CD14-positive monocyte (primary cell): ENCODE data around the gene TBL3. TPM values are rescaled to one million over a fixed set of nuclear protein-coding genes. Genes with fewer than 3 reads are reported as not detected.

ENCODE experiments used
- DNase-seq, 3 donors: peaks; one replicate each; pipeline ENCODE4 v3.0.0-alpha.2; 2011 to 2022
- H2AFZ ChIP-seq: 2 replicates; pipeline ENCODE4 v1.6.0; 2012; ENCODE audit warnings: mild to moderate bottlenecking, low read depth, low read length, inconsistent platforms; ENCODE audit not compliant: insufficient read depth, poor library complexity, severe bottlenecking
- H3K27ac ChIP-seq, 2 donors: 1 replicate in 1 of 2; 2 replicates in 1 of 2; pipeline ENCODE4 v1.5.1; 2012 to 2013; ENCODE audit warnings: low read length in 2 of 2, control low read depth in 1 of 2, inconsistent platforms in 1 of 2, low read depth in 1 of 2, mild to moderate bottlenecking in 1 of 2
- H3K27me3 ChIP-seq, 2 donors: one replicate each; pipeline versions ENCODE4 v1.6.0 to v1.6.1; 2011 to 2013; ENCODE audit warnings: low read length in 2 of 2; ENCODE audit not compliant: control insufficient read depth in 2 of 2, insufficient read depth in 2 of 2
- H3K36me3 ChIP-seq, 2 donors: replicated peaks in 1 of 2; 1 replicate in 1 of 2; 2 replicates in 1 of 2; pipeline versions ENCODE4 v1.5.1 to v1.6.1; 2012 to 2013; ENCODE audit warnings: low read length in 2 of 2, control low read depth in 1 of 2, inconsistent platforms in 1 of 2, mild to moderate bottlenecking in 1 of 2; ENCODE audit not compliant: insufficient read depth in 2 of 2, control insufficient read depth in 1 of 2
- H3K4me1 ChIP-seq, 2 donors: 1 replicate in 1 of 2; 2 replicates in 1 of 2; pipeline versions ENCODE4 v1.5.1 to v1.6.1; 2012 to 2013; ENCODE audit warnings: low read length in 2 of 2, control low read depth in 1 of 2, inconsistent platforms in 1 of 2, mild to moderate bottlenecking in 1 of 2, moderate library complexity in 1 of 2; ENCODE audit not compliant: insufficient read depth in 2 of 2, control insufficient read depth in 1 of 2
- H3K4me2 ChIP-seq: replicated peaks from 2 replicates; pipeline ENCODE3; 2012; ENCODE audit warnings: low read length, moderate library complexity, mild to moderate bottlenecking; ENCODE audit not compliant: poor library complexity, severe bottlenecking; ENCODE audit errors: extremely low read depth
- H3K4me3 ChIP-seq, 3 experiments: fragments of 200-600 bp in 1 of 3; sonication (generic) in 1 of 3; replicated peaks in 1 of 3; 1 replicate in 2 of 3; 2 replicates in 1 of 3; pipeline ENCODE4 v1.5.1; 2011 to 2013; ENCODE audit warnings: low read length in 3 of 3, mild to moderate bottlenecking in 3 of 3, control low read depth in 2 of 3, low read depth in 2 of 3, inconsistent platforms in 1 of 3, moderate library complexity in 1 of 3
- H3K79me2 ChIP-seq: 2 replicates; pipeline ENCODE4 v1.6.0; 2012; ENCODE audit warnings: mild to moderate bottlenecking, control low read depth, inconsistent platforms, low read length, moderate library complexity; ENCODE audit not compliant: insufficient read depth
- H3K9ac ChIP-seq: 2 replicates; pipeline ENCODE4 v1.6.0; 2017; ENCODE audit warnings: low read length, mild to moderate bottlenecking; ENCODE audit not compliant: insufficient read depth, poor library complexity, severe bottlenecking
- H3K9me3 ChIP-seq, 2 donors: replicated peaks in 1 of 2; 1 replicate in 1 of 2; 2 replicates in 1 of 2; pipeline versions ENCODE4 v1.5.1 to v1.6.1; 2012 to 2013; ENCODE audit warnings: low read length in 2 of 2, control low read depth in 1 of 2; ENCODE audit not compliant: control insufficient read depth in 1 of 2, insufficient read depth in 1 of 2
- H4K20me1 ChIP-seq: 2 replicates; pipeline ENCODE4 v1.6.0; 2012; ENCODE audit warnings: mild to moderate bottlenecking, low read length, control low read depth, moderate library complexity; ENCODE audit not compliant: insufficient read depth
- H3K27ac Mint-ChIP-seq, 7 donors: one replicate each; pipeline ENCODE4 v1.8.0; 2020; ENCODE audit warnings: mild to moderate bottlenecking in 7 of 7, mixed read lengths in 7 of 7, moderate library complexity in 6 of 7, inconsistent platforms in 2 of 7
- H3K27me3 Mint-ChIP-seq, 3 donors: one replicate each; pipeline ENCODE4 v1.8.0; 2021 to 2022; ENCODE audit warnings: low read depth in 3 of 3, mild to moderate bottlenecking in 3 of 3, mixed read lengths in 3 of 3, moderate library complexity in 3 of 3, inconsistent platforms in 1 of 3
- H3K36me3 Mint-ChIP-seq, 2 donors: one replicate each; pipeline ENCODE4 v1.8.0; 2020; ENCODE audit warnings: mixed read lengths in 2 of 2, inconsistent platforms in 1 of 2, mild to moderate bottlenecking in 1 of 2
- H3K4me1 Mint-ChIP-seq: one replicate; pipeline ENCODE4 v1.8.0; 2020; ENCODE audit warnings: mild to moderate bottlenecking, mixed read lengths
- H3K4me3 Mint-ChIP-seq, 2 donors: one replicate each; pipeline ENCODE4 v1.8.0; 2020; ENCODE audit warnings: mild to moderate bottlenecking in 2 of 2, mixed read lengths in 2 of 2, moderate library complexity in 1 of 2
- H3K9me3 Mint-ChIP-seq, 7 donors: one replicate each; pipeline ENCODE4 v1.8.0; 2020 to 2022; ENCODE audit warnings: mixed read lengths in 7 of 7, mild to moderate bottlenecking in 6 of 7, moderate library complexity in 6 of 7, inconsistent platforms in 2 of 7
- CTCF ChIP-seq: fragments of 200-600 bp; IDR thresholded peaks from one replicate; pipeline ENCODE4 v1.8.0; 2022; ENCODE audit warnings: antibody characterized with exemption, mild to moderate bottlenecking
- WGBS: methylation state at CpG from one replicate; pipeline ENCODE4 v1.1.5; 2013; ENCODE audit warnings: missing lambda C conversion rate; ENCODE audit not compliant: insufficient coverage; 5-methylcytosine and 5-hydroxymethylcytosine counted together
- intact Hi-C, 2 donors: fragments of 100-400 bp; cut with micrococcal nuclease; formaldehyde crosslinking; loops; one replicate each; pipeline versions ENCODE4 v1.15.0 to v1.15.1; 2023
- polyA plus RNA-seq, 3 donors: library from polyadenylated mRNA; depleted of rRNA in 1 of 3; unstranded in 2 of 3; stranded (reverse) in 1 of 3; fragments of 300-500 nt in 2 of 3; fragments of >200 nt in 1 of 3; fragmentation: Illumina TruSeq in 2 of 3; gene quantifications; 1 replicate in 2 of 3; 2 replicates in 1 of 3; pipeline ENCODE4 v1.2.3, GENCODE V29; 2012 to 2021

The TBL3 gene
- polyA plus RNA-seq, 3 donors, result 33.9 to 37.8 (median 36.0) TPM

GRCh38 chr16:1982991-1983543 is 11.2 kb downstream of the TBL3 start:
- Mint-ChIP-seq H3K4me1 (peaks cover 18% of the 10 kb centered on the region), H3K9me3 (peaks cover 0 to 12% (median 5%) of the 10 kb centered on the region in 7 donors), H3K27ac (peak overlapping the region in 3 of 7 donors; percentile 76 to 88 (median 83)), H3K27me3 (peaks cover 50 to 63% (median 52%) of the 10 kb centered on the region in 3 donors), H3K4me3 (peak overlapping the region; percentile 75 to 89), H3K36me3 (peaks cover 30 to 39% of the 10 kb centered on the region in 2 donors)
- Histone ChIP-seq H3K9me3 (peaks cover 0 to 17% of the 10 kb centered on the region in 2 donors), H4K20me1 (peaks cover 8% of the 10 kb centered on the region), H3K27me3 (peaks cover 30 to 50% of the 10 kb centered on the region in 2 donors), H3K4me3 (peak overlapping the region; percentile 1 to 87 (median 10)), H2AFZ (peak overlapping the region; percentile 90), H3K4me1 (peaks cover 20 to 28% of the 10 kb centered on the region in 2 donors), H3K36me3 (peaks cover 18 to 25% of the 10 kb centered on the region in 2 donors), H3K27ac (peak overlapping the region in 1 of 2 donors; percentile 73), H3K9ac (peak overlapping the region; percentile 74), H3K4me2 (peak overlapping the region; percentile 99), H3K79me2 (no peaks in the 10 kb centered on the region)
- TF ChIP-seq CTCF, result no peak
- intact Hi-C loops, result no loop called here
- DNase-seq, result no peak
- WGBS, result 23% methylated on average over 17 of the region's 19 CpGs

- Histone ChIP-seq H3K79me2 (no peaks in the 10 kb centered on the region), H3K27me3 (peaks cover 30 to 51% of the 10 kb centered on the region in 2 donors), H3K4me1 (peaks cover 20 to 28% of the 10 kb centered on the region in 2 donors), H4K20me1 (peaks cover 6% of the 10 kb centered on the region), H3K36me3 (peaks cover 12 to 18% of the 10 kb centered on the region in 2 donors), H2AFZ (peak within 1 kb of the TSS; percentile 90), H3K4me2 (peak within 1 kb of the TSS; percentile 99), H3K4me3 (peak within 1 kb of the TSS; percentile 52 to 87 (median 55)), H3K9ac (peak within 1 kb of the TSS; percentile 74), H3K27ac (peak within 1 kb of the TSS in 1 of 2 donors; percentile 73), H3K9me3 (peaks cover 0 to 18% of the 10 kb centered on the region in 2 donors)
- TF ChIP-seq CTCF, result peak; percentile 57
- peak within 1 kb of the TSS; percentile 75 to 89 for H3K4me3 Mint-ChIP-seq
- peaks cover 0 to 12% (median 6%) of the 10 kb centered on the region in 7 donors for H3K9me3 Mint-ChIP-seq
- intact Hi-C loops, result no loop called here
- peaks cover 27 to 34% of the 10 kb centered on the region in 2 donors for H3K36me3 Mint-ChIP-seq
- peak within 1 kb of the TSS in 4 of 7 donors; percentile 35 to 88 (median 80) for H3K27ac Mint-ChIP-seq
- peaks cover 18% of the 10 kb centered on the region for H3K4me1 Mint-ChIP-seq
- under 1% methylated on average over 109 of the region's 109 CpGs for WGBS
- H3K27me3 Mint-ChIP-seq, result peaks cover 53 to 63% (median 55%) of the 10 kb centered on the region in 3 donors
- peak; percentile 84 to 86 (median 84) for DNase-seq
Measured at GRCh38 chr16:1983544-1984346, 11.9 kb downstream of the TBL3 start, which contains the start of gene GFER. Gene GFER (plus strand): TSS chr16:1984193. CDS start chr16:1984219, 26 bp downstream.
